Measurements from ENCODE around the gene SLC6A14.

The SLC6A14 gene, protein sequence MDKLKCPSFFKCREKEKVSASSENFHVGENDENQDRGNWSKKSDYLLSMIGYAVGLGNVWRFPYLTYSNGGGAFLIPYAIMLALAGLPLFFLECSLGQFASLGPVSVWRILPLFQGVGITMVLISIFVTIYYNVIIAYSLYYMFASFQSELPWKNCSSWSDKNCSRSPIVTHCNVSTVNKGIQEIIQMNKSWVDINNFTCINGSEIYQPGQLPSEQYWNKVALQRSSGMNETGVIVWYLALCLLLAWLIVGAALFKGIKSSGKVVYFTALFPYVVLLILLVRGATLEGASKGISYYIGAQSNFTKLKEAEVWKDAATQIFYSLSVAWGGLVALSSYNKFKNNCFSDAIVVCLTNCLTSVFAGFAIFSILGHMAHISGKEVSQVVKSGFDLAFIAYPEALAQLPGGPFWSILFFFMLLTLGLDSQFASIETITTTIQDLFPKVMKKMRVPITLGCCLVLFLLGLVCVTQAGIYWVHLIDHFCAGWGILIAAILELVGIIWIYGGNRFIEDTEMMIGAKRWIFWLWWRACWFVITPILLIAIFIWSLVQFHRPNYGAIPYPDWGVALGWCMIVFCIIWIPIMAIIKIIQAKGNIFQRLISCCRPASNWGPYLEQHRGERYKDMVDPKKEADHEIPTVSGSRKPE

DNA sequence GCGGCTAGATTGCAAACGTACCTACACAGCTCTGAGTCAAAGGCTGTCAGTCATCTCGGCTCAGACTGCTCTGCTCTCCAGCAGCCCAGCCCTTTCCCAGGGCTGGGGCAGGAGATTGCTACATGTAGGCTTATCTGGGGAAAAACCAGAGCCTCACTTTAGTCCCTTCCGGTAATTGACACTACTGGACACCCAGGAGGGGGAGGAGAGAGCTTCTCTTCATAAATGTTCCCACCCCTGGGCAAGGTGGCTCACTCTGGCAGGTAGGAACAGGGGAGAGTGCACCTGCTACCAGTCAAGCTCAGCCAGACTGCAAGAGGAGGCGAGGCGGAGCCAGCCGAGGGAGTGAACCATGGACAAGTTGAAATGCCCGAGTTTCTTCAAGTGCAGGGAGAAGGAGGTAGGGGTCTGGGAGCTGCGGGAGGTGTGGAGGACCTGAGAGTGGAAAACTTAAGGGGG, at the start of gene SLC6A14:
TSS of gene SLC6A14 (plus strand) at position 249 of the 459 bp plus-strand sequence. CDS start at position 353, 104 bp downstream.
- DNase-seq = no peak

GRCh38 chrX:116395752-116396151, 40.7 kb upstream of the SLC6A14 start:
- DNase-seq = no peak

DNA sequence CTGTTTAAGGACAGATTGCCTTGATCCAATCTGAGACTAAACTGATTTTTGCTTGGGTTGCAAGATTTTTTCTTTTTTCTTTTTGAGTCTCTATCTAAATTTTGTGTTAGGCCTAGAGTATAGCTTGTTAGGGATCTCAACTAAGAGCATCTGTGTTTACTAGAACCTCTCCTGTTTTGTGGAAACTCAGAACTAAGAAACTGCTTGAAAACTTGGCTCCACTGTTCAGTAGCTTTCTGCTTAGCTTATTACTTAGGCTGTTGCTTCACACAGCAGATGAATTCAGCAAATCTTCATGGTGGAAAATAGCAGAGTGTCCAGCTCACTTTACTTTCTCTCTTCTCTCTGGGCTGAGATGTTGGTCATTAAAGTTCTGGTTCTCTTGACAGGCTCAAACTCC, 36.7 kb upstream of the SLC6A14 start:
- DNase-seq = no peak

GRCh38 chrX:116409219-116409618, 27.2 kb upstream of the SLC6A14 start:
- no peak for DNase-seq

GRCh38 chrX:116413273-116413672, 23.1 kb upstream of the SLC6A14 start:
- no peak for DNase-seq

DNA sequence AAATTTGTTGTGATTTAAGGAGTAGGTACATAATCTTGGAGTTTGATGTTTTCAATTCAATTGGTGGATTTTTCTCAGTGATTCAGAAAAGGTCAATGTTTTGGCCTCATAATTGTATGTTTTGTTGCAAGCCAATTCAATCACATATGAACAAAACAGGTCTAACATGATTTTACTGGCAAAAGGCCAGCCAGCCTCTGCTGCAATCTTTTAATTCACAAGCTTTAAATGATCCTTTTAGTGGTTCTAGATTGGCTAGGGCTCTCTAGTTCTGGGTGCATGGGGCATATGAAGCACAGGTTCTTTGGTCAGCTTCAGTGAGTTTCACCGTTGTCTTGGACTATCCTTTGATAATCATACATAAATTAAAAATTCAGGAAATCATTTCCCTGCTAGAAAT, 19.2 kb upstream of the SLC6A14 start:
- no peak for DNase-seq

DNA sequence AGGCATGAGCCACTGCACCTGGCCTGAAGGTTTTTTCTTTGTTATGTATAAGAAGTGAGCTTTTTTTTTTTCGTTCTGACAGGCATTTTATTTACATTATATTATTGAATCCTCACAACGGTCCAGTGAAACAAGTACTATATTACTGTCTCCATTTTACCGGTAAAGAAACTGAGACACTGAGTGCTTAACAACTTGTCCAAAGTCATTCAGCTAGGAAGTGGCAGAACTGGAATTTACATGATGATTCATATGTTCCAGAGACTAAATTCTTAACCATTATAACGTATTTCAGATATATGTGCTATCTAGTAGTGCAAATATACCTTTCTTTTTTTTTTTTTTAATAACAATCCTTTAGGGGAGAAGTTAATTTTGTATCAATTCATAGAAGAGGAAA, 18.4 kb upstream of the SLC6A14 start:
- no peak for DNase-seq

DNA sequence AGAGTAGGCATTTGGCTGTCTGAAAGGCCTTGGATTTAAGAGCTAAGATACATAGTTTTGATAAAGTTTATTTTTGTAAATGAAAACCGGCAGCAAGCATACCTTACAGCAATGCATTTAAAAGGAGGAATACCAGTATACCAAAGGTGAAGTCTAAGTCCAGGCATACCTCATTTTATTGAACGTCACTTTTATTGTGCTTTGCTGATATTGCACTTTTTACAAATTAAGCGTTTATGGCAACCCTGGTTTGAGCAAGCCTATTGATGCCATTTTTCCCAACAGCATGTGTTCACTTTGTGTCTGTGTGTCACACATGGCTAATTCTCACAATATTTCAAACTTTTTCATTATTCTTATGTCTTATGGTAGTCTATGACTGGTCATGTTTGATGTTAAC, 8.4 kb upstream of the SLC6A14 start:
- DNase-seq = no peak

GRCh38 chrX:116435597-116435996, 809 bp upstream of the SLC6A14 start:
- no peak for DNase-seq

DNA sequence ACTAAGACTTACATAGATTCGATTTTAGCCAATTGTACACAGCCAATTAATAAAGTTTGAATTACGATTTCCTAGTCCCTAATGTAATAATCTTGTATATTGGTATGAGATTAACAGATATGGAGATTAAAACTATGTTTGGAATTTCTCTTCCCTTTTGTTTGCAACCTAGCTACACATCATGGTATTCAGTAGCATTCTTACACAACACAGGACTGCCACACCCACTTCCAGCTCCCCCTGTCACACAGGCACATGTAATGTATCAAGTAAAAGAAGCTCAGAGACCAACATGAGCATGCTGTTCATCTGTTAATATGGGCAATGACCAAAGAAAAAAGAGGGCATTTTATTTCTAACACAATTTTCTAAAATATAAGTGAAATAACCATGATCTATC, 12.8 kb downstream of the SLC6A14 start:
- DNase-seq = no peak

- no peak for DNase-seq
These were observed 26.4 kb downstream of the SLC6A14 start, which contains the start of gene CT83 for GRCh38 chrX:116462822-116463221. Gene CT83 (minus strand): TSS chrX:116462976. CDS start chrX:116462856, 120 bp downstream.

GRCh38 chrX:116480059-116480458, 43.7 kb downstream of the SLC6A14 start:
- no peak for DNase-seq

DNA sequence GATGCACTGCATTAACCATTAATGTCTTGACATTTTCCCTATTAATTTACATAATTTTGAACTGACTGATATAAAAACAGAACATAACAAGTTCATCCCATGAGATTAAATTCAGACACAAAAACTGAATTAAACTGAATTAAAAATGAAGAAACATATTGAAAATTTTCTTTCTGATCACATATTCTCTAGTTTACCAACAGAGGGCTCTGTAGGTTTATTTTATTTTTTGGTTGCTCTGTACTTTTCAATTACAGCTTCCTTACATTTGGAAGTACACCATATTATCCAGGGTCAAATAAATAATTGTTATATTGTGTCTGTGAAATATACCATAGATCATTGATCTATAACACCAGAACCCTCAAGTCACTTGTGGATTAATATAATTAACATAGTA, 53.7 kb downstream of the SLC6A14 start:
- no peak for DNase-seq

DNA sequence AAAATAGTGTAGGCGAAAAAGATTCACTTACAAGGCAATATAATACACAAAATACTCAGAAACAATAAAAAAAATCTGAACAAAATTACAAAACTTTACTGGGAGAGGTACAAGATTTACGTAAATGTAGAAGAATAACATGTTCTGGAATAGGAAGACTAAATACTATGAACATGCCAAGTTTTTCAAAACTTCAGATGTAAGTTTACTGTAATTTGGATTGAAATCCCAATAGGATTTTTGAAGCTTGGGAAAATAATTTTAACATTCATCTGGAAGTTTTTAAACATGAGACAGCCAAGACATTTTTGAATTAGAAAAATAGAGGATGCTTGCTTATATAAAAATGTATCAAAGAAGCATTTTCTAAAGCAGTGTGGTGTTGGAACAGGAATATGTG, 56.9 kb downstream of the SLC6A14 start:
- DNase-seq = no peak

DNA sequence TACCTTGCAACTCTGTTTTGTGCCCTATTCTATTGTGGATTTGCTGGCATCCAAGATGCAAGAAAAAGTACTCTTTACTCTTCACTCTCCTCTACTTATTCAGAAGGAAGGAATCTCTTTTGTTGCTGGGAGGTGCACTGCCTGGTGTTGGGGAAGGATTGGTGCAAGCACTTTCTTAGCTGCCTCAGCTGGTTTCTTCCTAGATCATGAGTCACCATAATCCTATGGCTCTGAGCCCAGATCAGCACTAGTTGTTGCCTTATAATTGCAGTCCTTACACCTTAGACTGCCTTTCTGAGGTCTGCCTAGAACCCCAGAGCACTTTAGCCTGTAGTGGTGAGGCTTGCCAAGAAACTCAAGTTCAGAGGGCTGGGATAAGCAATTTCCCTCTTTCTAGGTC, 63.4 kb downstream of the SLC6A14 start:
- no peak for DNase-seq

Measured in kidney glomerular epithelial cell (primary cell).